ENCODE measurements around the gene TBK1.

TBK1 gene

DNA sequence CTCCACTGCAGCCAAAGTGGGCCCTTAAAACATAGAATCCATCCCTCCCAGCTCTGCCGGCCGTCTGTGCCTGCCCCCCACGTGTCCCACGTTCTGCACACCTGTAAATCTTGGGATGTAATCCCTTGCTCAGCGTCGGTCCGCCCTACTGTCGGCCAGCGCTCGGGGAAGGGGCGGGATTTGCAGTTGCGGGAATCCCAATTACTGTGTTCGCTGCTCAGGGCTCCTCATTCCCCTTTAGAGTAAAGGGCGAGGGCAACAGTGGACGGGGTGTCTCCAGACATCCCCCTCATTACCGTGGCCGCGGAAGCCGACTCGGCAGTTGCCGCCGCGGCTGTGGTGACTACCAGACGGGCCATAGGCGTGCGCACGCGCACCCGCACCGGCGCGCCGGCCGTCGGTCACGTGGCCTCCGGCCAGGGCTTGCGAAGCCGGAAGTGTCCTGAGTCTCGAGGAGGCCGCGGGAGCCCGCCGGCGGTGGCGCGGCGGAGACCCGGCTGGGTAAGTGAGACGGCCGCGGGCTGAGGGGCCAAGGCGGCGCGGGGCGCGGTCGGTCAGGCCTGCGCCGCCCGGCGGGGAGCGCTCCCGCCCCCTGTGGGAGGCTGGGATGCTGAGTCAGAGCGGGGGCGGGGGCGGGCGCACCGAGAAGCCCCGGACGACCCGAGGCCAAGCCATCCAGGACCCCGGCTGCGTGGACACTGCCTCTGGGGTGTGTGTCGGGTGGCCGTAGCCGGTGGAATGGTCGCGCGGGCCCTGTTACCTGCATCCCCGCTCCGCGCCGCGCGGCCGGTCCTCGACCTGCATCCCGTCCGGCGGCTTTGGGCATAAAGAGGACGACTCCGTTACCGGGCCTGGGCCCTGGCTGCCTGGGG lies at the start of gene TBK1:
TSS of gene TBK1 (plus strand) at position 434 of the 872 bp plus-strand sequence. CDS start 3,751 bp downstream, outside the sequence.
- DNase-seq (ENCODE audit: low spot score): peak; percentile 90

DNA sequence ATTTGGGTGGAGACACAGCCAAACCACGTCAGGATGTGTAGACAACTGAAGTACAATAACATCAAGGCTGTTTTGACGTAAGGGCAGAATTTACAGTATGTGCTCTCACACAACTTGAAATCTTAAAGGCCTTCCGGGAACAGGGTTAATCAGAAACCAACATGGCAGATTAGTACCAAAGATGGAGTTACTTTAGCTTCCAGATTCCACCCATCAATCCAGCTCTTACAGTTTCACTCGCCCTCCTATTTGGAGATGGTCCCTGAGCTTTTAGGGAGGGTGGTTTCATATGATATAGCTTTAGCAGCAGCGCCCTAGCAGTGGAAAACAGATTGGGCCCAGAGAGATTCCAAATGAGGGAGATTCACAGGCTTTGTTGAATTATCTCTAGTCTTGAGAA lies 49.7 kb upstream of the TBK1 start:
- DNase-seq (ENCODE audit: low spot score): no peak

DNA sequence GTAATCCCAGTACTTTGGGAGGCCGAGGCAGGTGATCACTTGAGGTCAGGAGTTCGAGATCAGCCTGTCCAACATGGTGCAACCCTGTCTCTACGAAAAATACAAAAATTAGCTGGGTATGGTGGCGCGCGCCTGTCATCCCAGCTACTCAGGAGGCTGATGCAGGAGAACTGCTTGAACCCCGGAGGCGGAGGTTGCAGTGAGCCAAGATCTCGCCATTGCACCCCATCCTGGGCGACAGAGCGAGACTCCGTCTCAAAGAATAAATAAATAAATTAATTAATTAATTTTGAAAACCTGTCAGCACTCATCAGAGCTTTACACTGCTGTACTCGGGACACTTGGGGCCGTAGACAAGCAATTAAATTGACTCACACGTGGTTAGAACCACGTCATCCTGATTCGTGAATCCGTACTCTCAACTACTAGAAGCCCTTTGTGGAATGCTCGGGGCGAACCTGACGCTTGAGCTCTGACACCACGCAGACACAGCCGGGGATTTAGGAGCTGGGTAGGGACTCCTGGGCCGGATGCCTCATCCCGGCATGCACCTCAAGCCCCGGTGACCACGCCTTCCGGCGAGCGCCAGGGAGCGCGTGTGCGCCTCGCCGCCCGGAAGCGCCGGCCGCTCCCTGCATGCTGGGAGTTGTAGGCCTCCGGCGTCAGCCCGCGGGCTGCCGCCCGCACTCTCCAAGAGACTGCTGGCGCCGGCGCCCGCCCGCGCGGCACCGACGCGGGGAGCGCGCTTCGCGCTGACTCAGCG lies 48.0 kb upstream of the TBK1 start, which contains the start of gene XPOT:
TSS of gene XPOT (plus strand) at position 686 of the 763 bp plus-strand sequence. CDS start 5,644 bp downstream, outside the sequence.
- peak; percentile 94 for DNase-seq (ENCODE audit: low spot score)

DNA sequence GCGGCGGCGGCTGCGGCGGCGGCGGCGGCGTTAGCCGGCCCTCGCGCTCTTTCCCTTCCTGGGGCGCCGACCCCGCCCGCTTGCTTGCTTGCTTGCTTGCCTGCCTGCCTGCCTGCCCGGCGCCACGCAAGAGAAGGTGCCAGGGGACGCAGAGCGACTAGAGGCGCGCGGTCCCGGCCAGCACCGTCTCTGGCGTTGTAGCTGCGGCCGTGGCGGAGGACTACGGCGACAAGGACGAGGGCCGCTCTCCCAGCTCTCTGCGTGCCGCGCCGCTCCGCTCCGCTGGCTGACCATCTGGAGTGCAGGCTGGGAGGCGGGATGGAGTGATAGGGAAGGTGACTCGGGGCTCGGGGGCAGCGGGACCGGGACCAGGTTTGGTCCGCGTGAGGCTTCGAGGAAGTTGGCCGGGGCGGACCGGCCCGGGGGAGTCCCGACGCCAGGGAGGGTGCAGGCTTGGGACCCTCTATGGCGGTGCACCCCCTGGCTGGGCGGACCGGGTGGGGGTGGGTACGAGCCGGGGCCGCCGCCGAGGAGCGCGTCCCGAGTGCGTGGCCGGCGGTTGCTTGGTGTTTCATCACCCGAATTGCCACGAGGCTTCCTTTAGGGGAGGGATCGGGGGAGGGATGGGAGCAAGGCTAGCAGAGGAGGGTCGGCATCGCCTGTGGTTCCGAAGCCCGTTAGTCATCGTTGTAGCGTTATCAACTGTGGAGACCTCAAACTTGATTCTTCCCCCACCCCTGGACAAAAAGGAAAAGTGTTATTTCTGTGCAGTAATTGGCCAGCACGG lies 47.3 kb upstream of the TBK1 start:
- DNase-seq (ENCODE audit: low spot score): peak; percentile 78

DNA sequence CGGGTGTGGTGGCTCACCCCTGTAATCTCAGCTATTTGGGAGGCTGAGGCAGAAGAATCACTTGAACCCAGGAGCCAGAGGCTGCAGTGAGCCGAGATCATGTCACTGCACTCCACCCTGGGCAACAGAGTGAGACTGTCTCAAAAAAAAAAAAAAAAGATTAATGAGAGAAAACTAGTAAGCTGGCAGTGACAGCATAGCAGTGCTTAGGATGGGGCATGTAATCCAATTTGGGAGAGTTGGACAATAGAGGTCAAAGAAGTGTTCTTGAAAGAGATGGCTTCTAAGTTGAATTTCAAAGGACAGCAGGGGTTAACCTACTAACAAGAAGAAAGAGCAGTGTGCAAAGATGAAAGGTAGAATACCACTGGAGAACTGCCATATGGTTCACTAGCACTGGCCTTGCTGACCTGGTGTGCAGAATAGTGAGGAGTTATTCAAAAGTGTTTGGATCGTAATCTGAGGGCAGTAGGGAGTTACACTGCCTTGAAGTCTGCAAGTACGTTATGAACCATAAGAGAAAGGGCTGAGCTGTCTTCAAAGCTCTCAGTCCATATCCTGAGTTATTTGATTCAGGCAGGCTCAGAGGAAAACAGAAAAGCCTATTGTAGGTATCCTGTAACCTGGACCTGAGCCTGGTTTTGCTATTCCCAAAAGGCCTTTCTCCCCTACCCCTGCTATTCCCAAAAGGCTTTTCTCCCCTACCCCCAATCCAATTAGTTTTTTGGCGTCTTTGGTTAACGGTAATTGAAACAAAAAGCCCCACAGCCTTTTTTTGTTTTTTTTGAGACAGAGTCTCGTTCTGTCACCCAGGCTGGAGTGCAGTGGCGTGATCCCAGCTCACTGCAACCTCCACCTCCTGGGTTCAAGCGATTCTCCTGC lies 44.3 kb upstream of the TBK1 start:
- no peak for DNase-seq (ENCODE audit: low spot score)

DNA sequence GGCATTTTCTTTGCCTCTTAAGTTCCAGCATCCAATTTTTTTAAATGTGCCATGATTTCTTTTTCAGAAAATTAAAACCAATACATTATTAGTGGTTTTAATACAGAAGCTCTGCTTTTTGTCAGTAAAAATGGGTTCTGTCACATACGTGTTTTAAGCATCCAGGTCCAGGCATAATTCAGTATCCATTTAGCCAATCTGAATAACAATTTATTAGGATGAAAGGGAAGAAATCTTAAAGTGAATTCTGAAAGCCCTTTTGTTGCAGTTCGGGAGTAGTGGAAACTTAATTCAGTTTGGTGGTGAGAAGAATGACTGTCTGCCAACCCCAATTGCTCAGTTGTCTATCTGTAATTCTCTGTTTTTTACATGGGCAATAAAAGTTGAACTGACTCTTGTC lies 40.5 kb upstream of the TBK1 start:
- DNase-seq (ENCODE audit: low spot score): no peak

DNA sequence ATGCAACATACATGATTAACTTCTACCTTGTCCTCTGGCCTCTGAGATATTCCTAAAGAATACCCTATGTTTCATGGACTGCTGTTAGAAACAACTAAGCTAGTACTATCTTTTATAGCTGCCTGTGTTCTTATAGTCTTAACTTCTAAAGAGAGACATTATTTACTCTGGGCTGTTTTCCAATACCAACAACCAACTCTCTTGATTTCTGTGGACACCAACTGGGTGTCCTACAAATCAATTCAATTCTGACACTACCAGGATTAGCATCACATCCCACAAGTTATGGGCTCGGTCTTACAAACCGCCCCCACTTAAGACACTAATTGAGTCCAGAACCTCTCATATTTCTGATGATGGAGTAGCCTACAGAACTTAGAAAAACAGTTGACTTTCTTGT lies 39.5 kb upstream of the TBK1 start:
- no peak for DNase-seq (ENCODE audit: low spot score)

DNA sequence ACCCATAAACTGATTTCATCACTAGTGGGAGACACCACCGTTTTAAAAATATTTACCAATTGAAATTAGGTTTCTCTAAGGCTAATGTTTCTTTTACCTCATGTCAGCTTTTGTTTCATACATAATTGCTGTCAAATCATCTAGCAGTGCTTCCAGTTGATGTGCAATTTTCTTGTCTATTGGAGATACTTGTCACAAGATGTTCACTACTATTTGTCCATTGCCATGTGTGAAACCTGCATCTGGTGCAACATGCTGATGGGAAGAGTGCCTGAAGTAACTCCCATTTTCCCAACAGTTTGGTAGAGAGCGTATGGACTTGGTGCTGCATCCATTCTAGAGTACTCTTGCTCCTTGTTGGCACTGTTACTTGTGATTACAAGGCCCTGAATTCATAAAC lies 38.0 kb upstream of the TBK1 start:
- DNase-seq (ENCODE audit: low spot score): no peak

DNA sequence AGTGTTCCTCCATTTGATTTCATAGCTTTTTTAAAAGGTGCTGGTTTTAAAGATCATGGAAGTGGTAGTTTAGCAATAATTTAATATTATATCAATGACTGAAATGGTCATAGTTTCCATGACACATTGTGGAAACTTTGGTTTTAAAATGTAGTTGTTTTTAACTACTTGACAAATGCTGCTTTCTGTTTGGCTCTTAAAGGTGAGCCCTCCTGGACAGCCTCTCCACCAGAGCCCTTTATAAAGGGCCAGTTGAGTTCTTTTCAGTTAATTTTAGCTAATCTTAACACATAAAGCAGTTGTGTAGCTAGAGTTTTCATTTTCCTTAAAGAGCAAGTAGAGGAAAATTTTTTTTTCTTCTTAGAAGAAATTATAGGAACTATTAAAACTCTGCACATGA lies 33.7 kb upstream of the TBK1 start:
- DNase-seq (ENCODE audit: low spot score): no peak

DNA sequence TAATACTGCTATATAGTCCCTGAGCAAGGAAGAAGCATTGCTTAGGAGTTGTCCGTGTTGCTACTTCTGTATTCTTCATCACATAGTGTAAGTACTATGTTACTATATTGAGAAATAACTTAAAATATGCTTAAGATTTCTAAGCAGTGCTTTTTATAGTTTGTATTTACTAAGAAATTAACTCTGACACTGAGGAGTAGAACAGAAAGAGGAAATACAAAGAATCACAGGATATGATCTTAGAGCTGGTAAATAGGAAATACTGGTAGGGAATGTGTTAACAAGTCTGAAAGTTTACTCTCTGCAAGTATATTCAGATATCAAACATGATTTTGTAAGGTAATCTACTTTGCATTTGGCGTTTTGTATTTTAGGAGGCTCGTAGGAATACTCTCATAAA lies 32.2 kb upstream of the TBK1 start:
- DNase-seq (ENCODE audit: low spot score): no peak

DNA sequence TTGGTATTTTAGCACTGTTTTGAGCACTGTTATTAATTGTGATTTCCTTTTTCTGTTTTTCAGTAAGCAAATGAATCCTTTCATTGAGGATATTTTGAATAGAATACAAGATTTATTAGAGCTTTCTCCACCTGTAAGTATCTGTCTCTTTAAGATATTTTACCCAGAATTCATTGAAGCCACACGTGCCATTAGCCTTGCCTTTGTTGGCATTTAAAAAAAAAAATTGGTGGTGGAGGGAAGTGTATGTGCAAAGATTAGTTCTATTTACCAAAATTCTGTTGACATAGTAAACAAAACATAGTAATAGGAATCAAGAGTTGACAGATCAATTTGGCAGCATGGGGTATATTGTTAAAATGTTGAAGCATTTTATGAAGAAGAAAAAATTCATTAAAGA lies 23.9 kb upstream of the TBK1 start:
- no peak for DNase-seq (ENCODE audit: low spot score)

DNA sequence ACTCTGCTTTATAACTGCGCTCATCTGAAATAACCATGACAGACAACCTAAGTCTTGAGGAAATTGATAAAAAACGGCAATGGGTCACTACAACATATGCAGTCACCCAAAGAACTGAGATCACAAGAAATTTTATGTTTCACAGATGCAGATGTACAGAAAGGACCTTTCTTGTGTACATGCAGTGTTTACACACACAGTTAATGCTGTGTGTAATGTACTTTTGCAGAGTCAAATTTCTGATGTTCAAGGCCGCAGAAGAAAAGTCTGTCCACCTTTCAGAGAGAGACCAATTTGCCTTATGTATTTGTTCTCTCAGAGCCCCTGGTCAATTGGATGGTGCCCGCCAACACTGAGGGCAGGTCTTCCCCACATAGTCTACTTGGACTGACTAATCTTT lies 23.0 kb upstream of the TBK1 start:
- DNase-seq (ENCODE audit: low spot score): no peak

DNA sequence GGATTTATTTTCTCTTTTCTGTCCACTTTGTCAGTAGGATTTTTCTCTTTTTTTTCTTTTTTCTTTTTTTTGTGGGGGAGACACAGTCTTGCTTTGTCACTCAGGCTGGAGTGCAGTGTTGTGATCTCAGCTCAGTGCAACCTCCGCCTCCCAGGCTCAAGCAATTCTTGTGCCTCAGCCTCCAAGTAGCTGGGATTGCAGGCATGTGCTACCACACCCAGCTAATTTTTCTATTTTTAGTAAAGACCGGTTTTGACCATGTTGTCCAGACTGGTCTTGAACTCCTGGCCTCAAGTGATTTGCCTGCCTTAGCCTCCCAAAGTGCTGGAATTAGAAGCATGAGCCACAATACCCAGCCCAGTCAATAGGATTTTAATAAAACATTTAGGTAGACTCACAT lies 21.0 kb upstream of the TBK1 start:
- no peak for DNase-seq (ENCODE audit: low spot score)

DNA sequence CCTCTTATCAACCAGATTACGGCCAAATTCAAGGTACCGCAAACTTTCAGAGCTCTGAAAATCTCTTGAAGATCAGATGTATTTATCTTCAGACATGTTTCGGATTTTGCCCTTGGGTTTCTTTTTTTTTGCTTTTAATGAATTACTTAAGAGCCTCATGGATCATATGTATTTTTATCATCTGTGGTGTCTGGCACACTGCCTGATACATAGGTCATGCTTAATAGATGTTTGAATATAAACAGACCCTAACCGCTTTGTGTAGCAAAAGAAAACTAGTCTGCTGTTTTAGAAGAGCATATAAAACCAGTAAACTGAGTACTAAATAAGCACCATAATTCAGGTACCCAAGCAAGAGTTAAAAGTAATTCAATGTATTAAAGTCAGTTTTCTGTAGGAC lies 20.1 kb upstream of the TBK1 start:
- no peak for DNase-seq (ENCODE audit: low spot score)

DNA sequence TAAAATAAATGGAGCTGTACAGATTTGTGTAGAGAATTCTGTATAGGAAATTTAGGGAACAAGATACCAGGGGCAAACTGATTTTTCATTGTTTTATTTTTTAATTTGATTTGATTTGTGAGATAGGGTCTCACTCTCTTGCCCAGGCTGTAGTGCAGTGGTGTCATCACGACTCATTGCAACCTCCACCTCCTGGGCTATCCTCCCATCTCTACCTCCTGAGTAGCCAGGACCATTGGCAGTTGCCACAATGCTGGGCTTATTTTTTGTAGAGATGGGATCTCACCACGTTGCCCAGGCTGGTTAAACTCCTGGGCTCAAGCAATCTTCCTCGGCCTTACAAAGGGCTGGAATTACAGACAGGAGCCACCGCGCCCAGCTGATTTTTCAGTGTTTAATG lies 18.0 kb upstream of the TBK1 start:
- no peak for DNase-seq (ENCODE audit: low spot score)

DNA sequence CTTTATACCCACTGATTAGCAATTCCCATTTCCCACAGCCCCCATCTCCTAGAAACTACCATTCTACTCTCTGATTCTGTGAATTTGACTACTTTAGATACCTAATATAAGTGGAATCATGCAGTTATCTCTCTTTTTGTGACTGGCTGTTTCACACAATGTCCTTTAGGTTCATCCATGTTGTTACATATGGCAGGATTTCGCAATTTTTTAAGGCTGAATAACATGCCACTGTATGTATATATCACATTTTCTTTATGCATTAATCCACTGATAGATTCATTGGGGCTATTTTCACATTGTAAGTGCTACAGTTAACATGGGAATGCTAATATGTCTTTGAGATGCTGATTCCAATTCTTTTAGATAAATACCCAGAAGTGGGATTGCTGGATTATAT lies 11.8 kb upstream of the TBK1 start:
- no peak for DNase-seq (ENCODE audit: low spot score)

DNA sequence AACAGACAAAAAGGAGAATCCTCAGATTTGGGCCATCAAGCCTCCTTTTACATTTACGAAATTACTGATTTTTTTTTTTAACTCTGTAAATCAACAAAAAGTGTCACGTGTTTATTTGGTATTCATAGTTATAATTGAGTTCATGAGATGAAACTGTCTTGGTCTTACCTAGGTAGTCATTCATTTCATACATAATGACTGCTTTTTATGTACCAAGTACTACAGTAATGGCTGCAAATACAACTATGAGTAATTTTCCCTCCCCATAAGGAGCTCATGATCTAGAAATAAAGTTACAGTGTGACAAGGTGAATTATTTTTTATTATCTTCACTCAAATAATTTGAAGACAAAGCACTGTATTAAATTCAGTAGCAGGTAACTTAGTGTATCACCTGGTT lies 6.4 kb upstream of the TBK1 start:
- no peak for DNase-seq (ENCODE audit: low spot score)

DNA sequence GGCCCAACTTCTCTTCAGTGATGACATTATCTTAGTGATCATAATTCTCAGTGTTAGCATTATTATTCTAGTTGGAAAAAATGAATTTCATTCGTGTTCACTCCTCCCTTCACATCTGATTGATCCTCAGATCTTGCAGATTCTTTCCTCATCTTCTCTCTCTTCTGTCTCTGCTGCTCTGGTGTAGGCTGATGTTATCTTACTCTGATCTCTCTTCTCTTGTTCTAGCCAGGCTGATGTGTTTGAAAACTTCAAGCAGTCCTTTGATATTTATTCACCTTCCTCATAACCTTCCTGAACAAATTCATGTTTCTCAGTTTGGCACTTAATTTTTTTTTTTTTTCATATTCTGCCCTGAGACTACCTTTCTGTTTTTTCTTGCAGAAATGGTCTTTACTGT lies 5.6 kb upstream of the TBK1 start:
- DNase-seq (ENCODE audit: low spot score): no peak

DNA sequence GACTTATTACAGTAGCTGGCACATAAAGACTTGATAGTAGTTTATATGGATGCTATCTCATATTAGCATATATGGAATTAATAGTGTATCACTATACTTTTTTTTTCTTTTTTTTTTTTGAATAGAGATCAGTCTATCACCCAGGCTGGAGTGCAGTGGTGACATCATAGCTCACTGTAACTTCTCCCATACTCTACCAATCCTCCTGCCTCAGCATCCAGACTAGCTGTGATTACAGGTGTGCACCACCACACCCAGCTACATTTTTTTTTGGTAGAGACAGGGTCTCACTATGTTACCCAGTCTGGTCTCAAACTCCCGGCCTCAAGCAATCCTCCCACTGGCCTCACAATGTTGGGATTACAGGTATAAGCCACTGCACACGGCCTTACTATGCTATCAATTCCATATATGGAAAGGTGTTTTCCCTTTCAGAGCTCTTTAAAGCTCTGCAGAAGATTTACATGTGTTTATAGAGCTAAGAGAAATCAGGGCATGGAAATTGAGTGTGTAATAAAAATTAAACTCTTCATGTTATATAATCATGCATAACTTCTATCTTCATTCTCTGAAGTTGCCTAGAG lies 1.8 kb upstream of the TBK1 start:
- DNase-seq (ENCODE audit: low spot score): no peak

DNA sequence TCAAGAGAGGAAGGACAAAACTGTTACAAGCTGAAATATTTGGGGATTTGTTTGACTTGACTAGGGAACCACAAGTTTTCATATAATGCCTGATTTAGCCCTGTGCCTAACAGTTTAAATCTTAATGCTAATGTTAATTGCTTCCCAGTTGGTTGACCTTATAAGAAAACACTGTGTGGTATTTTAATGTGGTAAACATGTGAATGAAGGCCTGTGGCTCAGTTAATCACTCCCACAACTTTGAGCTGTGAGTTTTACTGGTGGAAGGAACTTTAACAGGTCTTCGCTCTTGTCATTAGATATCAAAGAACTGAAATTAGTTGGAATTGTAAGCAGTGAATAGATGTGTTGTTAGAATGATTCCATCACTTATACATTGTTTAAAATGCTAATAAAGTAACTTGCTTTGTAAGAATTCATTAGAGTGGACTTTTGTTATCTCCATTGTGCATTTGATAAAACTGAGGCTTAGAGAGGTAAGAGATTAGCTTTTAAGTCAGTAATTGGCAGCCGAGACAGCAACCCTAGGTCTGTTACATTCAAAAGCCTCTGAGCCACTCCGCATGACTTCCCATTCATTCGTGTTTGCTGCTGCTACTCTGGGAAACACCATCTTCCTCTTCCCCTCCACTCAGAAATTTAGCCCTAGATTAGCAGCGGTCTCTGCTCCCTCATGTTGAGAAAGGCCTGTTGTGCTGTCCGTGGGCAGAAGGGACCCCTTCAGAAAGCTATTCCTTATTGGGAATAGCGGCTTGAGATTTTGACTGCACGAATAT lies 1.0 kb upstream of the TBK1 start:
- no peak for DNase-seq (ENCODE audit: low spot score)
